HL-60 (cell line): ENCODE measurements around the gene COP1.

Source experiments
- CTCF ChIP-seq: IDR thresholded peaks from one replicate; pipeline ENCODE4 v1.5.1; 2011; ENCODE audit warnings: low read length, control low read depth, inconsistent platforms; ENCODE audit not compliant: insufficient read depth
- GABPA ChIP-seq: IDR thresholded peaks from 2 replicates; pipeline ENCODE4 v1.6.1; 2012; ENCODE audit warnings: low read depth
- REST ChIP-seq: IDR thresholded peaks from 2 replicates; pipeline ENCODE4 v1.6.1; 2012; ENCODE audit warnings: low read depth; ENCODE audit not compliant: insufficient replicate concordance
- SPI1 ChIP-seq: IDR thresholded peaks from 2 replicates; pipeline ENCODE4 v1.6.1; 2012; ENCODE audit warnings: low read depth, mild to moderate bottlenecking, borderline replicate concordance

- no peak for TF ChIP-seq CTCF
- TF ChIP-seq REST: no peak
- TF ChIP-seq GABPA: no peak
- TF ChIP-seq SPI1: no peak
Observed at GRCh38 chr1:176033881-176034280, 173.2 kb downstream of the COP1 start.
